KBM-7 (cell line): ENCODE measurements around the gene XPR1.
A peak's percentile ranks its signal among the peaks of the same experiment; 100 is the strongest.

Experiments used
- DNase-seq: peaks from one replicate; pipeline ENCODE4 v3.0.0-alpha.2; 2015
- in situ Hi-C: fragments of 300-500 bp; cut with MboI; formaldehyde crosslinking; loops from 2 replicates; pipeline ENCODE4 v1.14.3; 2020; ENCODE audit warnings: low sequenced_read_pairs, low pct_unique_long_range_greater_than_20kb, mixed read lengths

XPR1 gene

DNA sequence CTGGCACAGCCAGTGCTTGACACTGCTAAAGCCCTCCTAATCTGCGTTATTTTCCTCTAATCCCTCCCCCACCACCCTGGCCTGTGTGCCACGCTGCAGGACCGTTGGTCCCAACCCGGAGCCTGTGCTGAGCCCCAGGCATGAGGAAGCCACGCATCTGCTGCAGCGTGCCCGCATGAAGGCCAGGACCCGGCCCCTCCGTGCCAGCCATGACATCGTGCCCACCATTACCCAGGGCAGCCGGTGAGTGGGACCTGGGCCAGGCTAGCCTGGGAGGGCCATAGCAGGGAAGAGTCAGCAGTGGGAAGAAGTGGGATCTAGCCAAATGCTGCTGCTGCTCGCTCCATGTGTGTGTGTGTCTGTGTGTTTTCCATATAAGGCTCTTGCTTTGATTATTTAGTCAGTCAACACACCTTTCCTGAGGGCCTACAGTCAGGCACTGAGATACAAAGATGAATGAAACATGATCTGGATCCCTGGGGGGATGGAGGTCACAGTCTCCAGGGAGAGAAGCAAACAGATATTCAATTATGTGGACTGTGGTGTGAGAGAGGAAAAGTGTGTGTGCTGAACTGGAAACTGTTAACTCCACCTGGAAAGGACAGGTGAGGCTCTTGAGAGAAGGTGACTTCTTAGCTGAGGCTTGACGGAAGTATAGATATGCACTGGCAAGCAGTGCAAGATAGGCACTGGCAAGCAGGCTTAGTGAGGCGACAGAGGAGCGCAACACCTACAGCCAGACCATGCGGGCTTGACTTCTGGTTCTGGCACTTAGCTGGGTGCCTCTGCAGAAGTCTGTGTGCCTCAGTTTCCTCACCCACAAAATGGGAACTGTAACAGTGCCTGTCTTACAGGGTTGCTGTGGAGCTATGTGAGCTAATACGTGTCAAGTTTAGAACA, 296.8 kb downstream of the XPR1 start:
- in situ Hi-C loops = no loop called here
- DNase-seq = no peak

DNA sequence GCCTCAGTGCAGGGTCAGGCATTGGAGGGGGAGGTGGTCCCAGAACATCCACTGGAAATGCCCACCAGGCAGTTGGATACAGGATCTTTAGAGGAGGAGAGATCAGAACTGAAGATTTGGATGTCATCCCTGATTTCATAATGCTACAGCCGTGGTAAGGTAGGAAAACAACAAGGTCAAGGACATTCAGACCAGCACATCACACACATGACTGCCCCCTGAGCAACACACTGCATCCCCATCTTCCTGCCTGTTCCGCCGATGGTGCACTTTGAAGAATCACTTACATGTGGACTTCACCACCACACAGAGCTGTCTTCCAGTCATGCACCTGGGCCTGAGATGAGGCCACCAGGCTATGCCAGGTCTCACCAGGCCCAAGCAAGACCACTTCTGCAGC, 297.6 kb downstream of the XPR1 start:
- in situ Hi-C loops = no loop called here
- no peak for DNase-seq

DNA sequence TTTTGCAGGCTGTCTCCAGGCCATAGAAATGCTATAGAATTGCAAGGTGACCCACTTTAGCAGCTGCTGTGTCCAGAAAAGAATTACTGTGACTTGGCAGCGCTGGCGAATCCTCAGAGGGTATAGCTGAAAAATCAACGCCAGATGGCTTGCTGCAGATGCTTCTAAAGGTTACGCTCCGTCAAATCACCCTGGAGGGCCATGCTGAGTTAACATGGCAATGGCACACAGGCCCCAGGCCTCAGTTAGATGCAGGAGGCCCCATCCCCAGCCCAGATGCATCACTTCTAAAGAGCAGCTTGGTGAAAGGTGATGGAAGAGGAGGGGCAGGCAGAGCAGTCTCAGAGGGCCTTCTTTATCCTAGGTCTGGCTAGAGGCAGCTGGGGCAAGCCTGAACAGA, 298.9 kb downstream of the XPR1 start:
- in situ Hi-C loops = no loop called here
- DNase-seq = no peak

DNA sequence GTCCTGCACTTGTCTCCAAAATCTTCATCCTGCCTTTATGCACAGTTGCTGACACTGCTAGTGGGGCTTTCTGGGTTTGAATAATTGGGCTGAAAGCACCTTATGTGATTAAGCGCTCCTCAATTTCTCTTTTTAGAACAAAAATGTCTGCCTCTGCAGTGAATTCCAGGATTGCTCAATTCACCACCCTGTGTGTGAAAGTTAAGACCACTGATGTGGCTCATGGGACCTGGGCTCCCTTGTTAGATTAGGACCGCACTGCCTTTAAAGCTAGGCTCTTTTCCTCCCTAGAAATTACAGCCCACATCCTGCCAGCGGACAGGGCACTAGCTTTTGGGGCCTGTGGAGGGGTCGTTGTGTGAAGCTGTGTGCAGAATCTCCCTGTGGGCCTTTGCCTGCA, 299.7 kb downstream of the XPR1 start:
- DNase-seq = no peak
- in situ Hi-C loops = no loop called here

DNA sequence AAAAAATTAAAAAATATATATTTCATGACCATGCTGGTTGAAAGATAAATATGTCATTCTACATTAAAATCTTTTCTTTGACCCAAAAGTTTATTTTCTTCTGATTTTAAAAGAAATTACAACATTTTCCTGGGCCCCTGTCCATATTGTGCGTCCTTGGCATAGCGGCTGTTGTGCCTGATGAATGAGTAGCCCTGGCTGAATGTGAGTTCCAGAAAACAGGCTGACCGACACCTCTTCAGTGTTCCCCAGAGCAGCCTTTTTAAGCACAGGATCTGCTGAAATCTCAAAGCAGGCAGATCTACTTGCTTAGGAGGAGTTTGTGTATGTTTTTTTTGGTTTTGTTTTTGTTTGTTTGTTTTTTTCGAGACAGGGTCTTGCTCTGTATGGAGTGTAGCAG, 300.6 kb downstream of the XPR1 start:
- no peak for DNase-seq
- in situ Hi-C loops = no loop called here

DNA sequence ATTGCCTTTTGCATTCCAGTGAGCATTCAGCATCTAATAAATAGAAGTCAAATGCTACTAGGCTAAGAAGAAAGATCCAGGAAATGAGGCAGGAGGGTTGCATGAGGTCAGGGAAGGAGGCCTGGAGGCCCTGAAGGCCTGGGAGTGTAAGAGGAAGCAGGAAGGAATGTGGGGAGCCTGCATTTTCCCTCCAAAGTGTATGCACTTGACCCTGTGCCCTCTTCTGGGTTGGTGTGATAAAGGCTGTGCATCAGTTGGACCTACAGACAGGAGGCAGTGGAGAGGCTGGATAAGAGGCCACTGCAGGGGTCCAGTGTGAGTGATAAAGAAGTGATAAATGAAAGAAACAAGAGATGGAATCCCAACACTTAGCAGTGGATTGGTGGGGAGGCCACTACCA, 301.3 kb downstream of the XPR1 start:
- no peak for DNase-seq
- in situ Hi-C loops = no loop called here

DNA sequence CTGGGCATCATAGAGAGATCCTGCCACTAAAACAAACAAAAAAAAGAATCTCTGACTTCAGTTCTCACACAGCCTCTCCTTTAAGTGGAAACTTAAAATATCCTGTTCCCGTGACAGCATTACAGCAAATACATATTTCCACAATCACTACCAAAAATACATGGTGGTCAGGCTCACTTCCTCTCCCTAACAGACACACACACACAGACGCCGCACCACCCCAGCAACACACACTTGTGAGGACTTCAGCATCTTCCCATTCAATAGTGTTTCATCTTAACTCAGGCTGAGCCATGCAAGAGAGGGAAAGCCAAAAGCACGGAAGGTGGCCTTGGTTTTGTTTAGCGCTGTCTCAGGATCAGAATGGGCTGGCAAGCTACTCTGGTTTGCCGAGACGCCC, 302.7 kb downstream of the XPR1 start:
- in situ Hi-C loops = no loop called here
- DNase-seq = peak; percentile 42

DNA sequence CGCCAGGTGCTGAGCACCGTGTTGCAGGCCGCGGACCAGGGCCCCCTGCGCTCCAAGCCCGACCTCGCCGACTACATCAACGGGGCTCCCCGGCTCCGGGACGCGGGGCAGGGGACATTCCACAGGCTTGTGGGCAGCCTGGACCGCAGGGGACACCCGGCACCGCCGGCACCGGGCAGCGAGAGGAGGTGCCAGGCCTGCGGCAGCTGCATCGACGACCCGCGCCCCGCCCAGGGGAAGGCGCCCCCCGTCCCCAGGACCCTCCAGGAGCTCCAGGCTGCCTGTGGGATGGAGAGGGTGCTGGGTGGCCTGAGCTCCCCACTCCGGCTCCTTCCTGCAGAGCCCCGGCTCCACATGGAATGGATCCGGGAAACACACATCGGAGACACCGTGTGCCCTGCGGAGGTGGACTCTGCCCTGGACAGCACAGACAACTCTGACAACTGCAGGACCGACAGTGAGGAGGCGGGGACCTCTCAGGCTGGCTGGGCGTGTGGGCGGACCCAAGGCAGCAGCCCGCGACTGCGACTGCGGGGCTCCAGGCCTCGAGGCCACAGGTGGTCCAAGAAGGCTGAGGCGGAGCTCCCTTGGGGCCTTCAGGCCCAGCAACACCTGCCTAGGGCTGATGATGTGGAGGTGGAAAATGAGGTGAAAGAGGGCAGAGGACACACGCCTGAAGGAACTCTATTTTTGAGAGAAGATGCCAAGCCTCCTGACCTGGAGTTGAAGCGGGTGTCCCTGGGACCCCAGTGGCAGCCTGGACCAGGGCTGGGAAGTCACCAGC, 303.7 kb downstream of the XPR1 start:
- in situ Hi-C loops = no loop called here
- DNase-seq = no peak

DNA sequence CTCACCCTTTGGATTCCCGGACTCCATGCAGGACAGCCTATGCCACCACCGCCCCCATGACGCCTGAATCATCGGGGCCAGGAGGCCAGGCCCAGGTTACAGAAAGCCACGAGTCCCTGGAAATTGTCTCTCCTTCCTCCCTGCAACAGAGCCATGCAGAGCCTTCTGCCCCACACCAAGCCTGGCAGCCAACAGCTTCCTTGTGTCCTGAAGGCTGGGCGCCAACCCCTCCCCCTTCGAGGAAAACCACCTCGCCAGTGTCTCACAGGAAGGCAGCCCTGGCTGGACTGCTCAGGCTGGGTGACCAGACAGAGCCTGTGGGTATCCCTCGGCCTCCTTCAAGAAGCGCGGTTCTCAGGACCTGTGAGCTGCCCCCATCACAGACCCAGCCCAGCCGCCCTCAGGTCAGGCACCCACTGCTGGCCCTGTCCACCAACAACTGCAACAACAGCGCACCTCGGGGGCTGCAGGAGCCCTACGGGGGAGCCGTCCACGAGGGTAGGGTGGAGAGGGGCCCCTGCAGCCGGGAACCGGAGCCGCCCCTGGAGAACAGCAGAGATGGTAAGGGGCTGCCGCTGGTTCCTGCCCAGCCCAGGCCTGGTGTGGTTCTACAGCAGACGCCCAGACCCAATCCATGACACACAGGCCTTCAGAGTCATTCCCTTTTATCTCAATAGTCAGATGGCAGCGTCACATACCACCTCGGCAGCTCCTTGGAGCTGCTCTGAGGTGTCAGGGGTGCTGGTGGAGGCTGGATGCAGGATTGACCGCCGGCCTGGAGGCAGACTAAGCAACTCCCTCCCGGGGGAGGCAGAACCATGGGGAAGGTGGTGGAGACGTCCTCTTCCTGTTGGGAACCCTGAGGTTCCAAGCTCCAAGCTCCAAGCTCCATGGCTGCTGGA, 304.5 kb downstream of the XPR1 start:
- in situ Hi-C loops = no loop called here
- DNase-seq = no peak

DNA sequence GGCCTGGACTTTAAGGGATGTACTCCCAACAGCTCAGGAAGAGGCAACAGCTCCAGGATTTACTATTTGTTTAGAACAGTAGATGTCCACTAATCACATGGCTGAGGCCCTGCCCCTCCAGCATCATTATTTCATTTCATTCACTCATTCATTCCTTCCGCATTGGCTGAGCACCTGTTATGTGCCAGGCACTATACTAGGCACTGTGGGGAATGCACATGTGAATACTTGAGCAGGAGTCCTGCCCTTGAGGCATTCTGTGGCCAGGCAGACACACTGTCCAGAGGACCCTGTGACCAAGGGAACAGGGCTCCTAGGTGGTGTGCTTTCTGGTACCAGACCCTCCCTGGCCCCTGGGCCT, 305.2 kb downstream of the XPR1 start:
- in situ Hi-C loops = no loop called here
- DNase-seq = no peak

DNA sequence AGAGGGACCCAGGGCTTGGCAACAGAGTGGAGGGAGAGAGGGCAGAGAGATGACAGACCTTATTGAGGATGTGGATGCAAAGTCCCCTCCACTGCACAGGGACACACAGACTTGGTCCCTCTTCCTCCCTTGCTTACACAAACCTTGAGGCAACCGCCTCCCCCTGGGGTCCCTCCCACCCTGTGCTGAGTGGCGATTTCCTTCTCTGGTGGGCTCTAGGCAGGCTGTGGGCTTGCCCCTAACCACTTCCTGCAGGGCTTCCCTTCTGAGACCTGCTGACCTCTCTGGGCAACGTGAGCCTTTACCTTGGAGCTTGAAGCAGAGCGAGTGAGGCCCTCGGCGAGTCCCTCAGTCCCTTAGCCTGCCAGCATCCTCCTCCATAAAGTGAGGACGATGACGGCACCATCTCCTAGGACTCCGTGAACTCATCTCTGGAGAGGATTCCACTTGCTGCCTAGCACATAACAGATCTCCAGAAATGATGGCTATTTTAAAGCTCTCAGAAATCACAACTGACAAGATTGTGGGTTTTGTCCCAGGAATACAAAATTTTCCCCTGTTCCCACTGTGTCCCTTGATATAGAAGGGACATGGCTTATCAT, 305.9 kb downstream of the XPR1 start:
- in situ Hi-C loops = no loop called here
- DNase-seq = no peak

DNA sequence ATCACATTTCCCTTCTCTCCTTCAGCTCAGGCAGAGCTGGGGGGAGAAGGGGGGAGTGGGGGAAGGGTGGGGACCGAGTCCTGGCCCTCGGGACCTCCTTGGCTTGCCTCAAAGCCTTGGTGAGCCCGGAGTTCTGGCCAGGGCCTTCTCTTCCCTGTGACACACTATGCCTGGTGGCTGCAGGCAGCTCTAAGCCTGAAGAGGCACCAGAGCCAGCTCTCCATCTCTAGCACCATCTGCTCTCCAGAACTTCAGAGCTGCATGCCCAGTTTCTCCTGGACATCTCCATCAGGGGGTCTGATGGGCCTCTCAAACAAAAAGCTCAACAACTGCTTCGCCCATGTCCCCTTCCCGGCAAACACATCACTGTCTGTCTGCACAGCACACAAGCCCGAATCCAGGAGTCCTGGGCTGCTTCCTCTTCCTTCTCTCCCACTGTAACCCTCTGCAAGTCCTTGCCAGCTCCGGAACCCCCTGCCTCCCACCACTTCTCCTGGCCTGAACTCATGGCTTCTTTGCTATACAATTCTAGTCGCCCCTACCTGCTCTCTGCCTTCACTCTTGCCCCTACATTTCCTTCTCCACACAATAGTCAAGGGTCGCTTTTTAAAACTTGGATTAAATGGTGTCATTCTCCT, 307.4 kb downstream of the XPR1 start:
- in situ Hi-C loops = no loop called here
- no peak for DNase-seq

DNA sequence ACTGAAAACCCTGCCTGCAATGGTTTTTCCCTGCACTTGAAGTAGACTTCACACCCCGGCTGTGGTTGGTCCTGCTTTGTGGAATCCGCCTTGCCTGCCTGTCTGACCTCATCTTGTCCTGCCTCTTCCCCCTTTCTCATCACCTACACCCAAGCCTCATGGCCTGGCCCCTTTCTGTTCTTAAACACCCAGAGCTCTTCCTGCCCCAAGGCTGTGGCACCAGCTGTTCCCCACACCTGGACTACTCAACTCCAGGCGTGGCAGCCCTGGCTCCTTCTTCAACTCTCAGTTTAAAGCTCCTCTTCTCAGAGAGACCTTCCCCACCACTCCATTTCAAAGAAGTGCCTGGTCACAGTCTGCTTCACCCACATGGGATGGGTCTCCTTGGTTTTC, 307.9 kb downstream of the XPR1 start:
- DNase-seq = no peak
- in situ Hi-C loops = no loop called here
